ENCODE data around the gene TADA2B. TPM values are rescaled to one million over a fixed set of nuclear protein-coding genes. Genes with fewer than 3 reads are reported as not detected.

TADA2B gene
- total RNA-seq, 1 experiment from 2014 or later = 14.3 TPM

GRCh38 chr4:7067126-7067451 lies 23.9 kb downstream of the TADA2B start:
- ATAC-seq = no peak
- POLR2A ChIA-PET = interaction anchor here (0.7 to 2.5 kb wide), 4 partner anchors 24 to 158 kb away, joined by 3 to 16 read pairs (median 6); partner anchors contain the start of genes TADA2B and TBC1D14

DNA sequence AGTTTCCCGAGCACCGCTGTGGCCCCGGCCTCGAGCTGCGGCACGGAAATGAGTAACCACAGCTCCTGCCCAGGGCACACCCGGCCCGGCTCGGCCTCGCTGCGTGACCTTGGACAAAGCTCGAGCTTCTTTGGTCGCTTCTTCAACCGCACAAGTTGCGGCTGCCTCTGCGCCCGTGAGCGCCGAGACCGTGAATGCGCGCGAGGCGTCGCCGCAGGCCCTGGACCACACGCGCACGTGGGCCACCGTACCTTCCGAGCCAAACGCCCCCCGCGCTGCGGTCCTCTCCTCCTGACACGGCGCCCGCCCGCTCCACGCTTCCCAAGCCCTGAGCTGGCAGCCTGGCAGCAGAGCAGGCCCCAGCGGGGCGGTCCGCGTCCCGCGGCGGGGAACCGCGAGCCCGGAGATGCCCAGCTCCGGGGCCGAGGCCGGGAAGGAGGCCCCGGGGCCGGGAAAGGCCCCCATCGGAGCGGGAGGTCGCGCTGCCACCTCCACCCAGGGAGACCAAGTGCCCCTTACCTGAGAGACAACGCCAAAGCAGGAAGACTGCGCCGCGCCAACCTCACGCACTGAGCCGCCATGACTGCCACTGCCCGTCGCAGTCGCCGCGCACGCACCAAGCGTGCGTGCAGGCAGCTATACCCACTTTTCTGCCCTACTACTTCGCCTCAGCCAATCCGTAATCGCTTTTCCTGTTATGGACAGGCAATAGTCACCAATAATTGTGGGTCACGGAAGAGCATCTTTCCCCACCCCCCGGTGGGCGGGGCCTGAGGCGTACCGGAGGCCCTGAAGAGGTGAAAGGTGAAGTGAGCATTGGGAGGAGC lies 24.5 kb downstream of the TADA2B start, which contains the start of gene GRPEL1:
Gene GRPEL1, minus strand, starts transcription at position 613 of the 827 bp plus-strand sequence. Its CDS starts 32 bp downstream, at position 581.
- H3K27ac Mint-ChIP-seq = peak within 1 kb of the TSS; percentile 84; the same call in 1 of the 2 replicates
- ATAC-seq (peak; percentile 91), DNase-seq (ENCODE audit: low spot score) (peak; percentile 100)
- peaks cover 25% of the 10 kb centered on the region for H3K36me3 Mint-ChIP-seq
- H3K4me1 Mint-ChIP-seq = peaks cover 29% of the 10 kb centered on the region
- H3K4me3 Mint-ChIP-seq = peak within 1 kb of the TSS; percentile 93
- ChIA-PET CTCF (interaction anchor here (0.7 to 7.7 kb wide), 20 partner anchors 13 to 1126 kb away, joined by 3 to 118 read pairs (median 4); partner anchors contain the start of genes TADA2B and TBC1D14), POLR2A (interaction anchor here (0.6 to 2.5 kb wide), 9 partner anchors 9 to 222 kb away, joined by 3 to 16 read pairs (median 5); partner anchors contain the start of genes TADA2B and TBC1D14)
- H3K9me3 Mint-ChIP-seq = no peaks in the 10 kb centered on the region
- H3K27me3 Mint-ChIP-seq (ENCODE audit: low read depth) = peaks cover 33% of the 10 kb centered on the region
- TF ChIP-seq NR3C1 (CRISPR knock-in tag; conservative IDR thresholded peaks at IDR 0.05; ENCODE audit: low read depth) (no peak), USF2 (CRISPR knock-in tag; IDR thresholded peaks at IDR 0.05) (peak; percentile 43), JAZF1 (CRISPR knock-in tag; IDR thresholded peaks at IDR 0.05) (no peak), STAT6 (CRISPR knock-in tag; conservative IDR thresholded peaks at IDR 0.05; ENCODE audit: low read depth) (0 out of 2 replicates have a peak, but pooled peaks have one; percentile 55), ZNF121 (CRISPR knock-in tag; IDR thresholded peaks at IDR 0.05) (no peak), ELF4 (CRISPR knock-in tag; IDR thresholded peaks at IDR 0.05; ENCODE audit: low read depth) (no peak)
- TF ChIP-seq, protein P1, sequence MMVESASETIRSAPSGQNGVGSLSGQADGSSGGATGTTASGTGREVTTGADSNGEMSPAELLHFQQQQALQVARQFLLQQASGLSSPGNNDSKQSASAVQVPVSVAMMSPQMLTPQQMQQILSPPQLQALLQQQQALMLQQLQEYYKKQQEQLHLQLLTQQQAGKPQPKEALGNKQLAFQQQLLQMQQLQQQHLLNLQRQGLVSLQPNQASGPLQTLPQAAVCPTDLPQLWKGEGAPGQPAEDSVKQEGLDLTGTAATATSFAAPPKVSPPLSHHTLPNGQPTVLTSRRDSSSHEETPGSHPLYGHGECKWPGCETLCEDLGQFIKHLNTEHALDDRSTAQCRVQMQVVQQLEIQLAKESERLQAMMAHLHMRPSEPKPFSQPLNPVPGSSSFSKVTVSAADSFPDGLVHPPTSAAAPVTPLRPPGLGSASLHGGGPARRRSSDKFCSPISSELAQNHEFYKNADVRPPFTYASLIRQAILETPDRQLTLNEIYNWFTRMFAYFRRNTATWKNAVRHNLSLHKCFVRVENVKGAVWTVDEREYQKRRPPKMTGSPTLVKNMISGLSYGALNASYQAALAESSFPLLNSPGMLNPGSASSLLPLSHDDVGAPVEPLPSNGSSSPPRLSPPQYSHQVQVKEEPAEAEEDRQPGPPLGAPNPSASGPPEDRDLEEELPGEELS (CRISPR knock-in tag; IDR thresholded peaks at IDR 0.05) = peak; percentile 52; the same call in 1 of the 2 replicates
- TF ChIP-seq, protein P2, sequence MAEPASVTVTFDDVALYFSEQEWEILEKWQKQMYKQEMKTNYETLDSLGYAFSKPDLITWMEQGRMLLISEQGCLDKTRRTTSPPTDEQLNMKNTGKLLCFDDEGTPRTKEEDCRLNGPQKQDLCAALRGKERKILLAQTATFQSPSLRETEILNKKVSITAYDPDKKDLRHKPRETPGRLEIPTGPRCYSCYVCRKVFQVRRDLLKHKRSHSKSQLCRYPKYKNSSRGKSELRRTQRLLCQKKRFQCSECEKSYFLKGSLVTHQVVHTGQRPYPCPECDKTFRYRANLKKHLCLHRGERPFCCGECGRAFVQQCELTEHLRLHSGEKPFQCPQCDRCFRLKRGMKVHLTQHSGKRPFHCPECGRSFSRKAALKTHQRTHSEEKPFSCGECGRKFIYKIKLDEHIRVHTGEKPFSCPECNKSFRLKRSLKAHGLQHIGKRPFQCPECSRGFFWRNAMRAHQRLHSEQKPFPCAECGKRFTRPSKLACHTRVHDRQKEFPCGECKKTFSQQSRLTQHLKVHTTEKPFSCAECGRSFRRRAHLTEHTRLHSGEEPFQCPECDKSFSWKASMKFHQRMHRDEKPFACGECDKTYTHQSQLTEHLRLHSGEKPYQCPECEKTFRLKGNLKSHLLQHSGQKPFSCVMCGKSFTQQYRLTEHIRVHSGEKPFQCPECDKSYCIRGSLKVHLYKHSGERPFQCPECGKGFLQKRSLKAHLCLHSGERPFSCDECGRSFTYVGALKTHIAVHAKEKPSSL (CRISPR knock-in tag; conservative IDR thresholded peaks at IDR 0.05) = no peak

More at GRCh38 chr4:7067126-7067451, 23.9 kb downstream of the TADA2B start:
- H3K36me3 Mint-ChIP-seq = peaks cover 28% of the 10 kb centered on the region
- H3K4me1 Mint-ChIP-seq = peaks cover 29% of the 10 kb centered on the region
- H3K9me3 Mint-ChIP-seq = no peaks in the 10 kb centered on the region
- TF ChIP-seq SMAD4 (CRISPR knock-in tag; IDR thresholded peaks at IDR 0.05) (no peak), HMGA2 (CRISPR knock-in tag; IDR thresholded peaks at IDR 0.05) (no peak), ESRRA (CRISPR knock-in tag; IDR thresholded peaks at IDR 0.05; ENCODE audit: borderline replicate concordance) (no peak), CDX4 (CRISPR knock-in tag; IDR thresholded peaks at IDR 0.05; ENCODE audit: borderline replicate concordance) (no peak), RELA (CRISPR knock-in tag; IDR thresholded peaks at IDR 0.05; ENCODE audit: borderline replicate concordance) (no peak), IRF2 (CRISPR knock-in tag; IDR thresholded peaks at IDR 0.05; ENCODE audit: borderline replicate concordance, low read depth) (no peak), ZNF317 (CRISPR knock-in tag; IDR thresholded peaks at IDR 0.05; ENCODE audit: borderline replicate concordance, low read depth) (no peak), ZNF138 (CRISPR knock-in tag; conservative IDR thresholded peaks at IDR 0.05) (no peak), TP53 (CRISPR knock-in tag; IDR thresholded peaks at IDR 0.05) (no peak), CBFB (CRISPR knock-in tag; IDR thresholded peaks at IDR 0.05; ENCODE audit: low read depth) (no peak), GABPB1 (CRISPR knock-in tag; IDR thresholded peaks at IDR 0.05) (no peak), ZNF232 (CRISPR knock-in tag; IDR thresholded peaks at IDR 0.05) (no peak)
- TF ChIP-seq, protein P1 (CRISPR knock-in tag; IDR thresholded peaks at IDR 0.05) = no peak
- TF ChIP-seq, protein P3, sequence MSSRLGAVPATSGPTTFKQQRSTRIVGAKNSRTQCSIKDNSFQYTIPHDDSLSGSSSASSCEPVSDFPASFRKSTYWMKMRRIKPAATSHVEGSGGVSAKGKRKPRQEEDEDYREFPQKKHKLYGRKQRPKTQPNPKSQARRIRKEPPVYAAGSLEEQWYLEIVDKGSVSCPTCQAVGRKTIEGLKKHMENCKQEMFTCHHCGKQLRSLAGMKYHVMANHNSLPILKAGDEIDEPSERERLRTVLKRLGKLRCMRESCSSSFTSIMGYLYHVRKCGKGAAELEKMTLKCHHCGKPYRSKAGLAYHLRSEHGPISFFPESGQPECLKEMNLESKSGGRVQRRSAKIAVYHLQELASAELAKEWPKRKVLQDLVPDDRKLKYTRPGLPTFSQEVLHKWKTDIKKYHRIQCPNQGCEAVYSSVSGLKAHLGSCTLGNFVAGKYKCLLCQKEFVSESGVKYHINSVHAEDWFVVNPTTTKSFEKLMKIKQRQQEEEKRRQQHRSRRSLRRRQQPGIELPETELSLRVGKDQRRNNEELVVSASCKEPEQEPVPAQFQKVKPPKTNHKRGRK (CRISPR knock-in tag; IDR thresholded peaks at IDR 0.05; ENCODE audit: borderline replicate concordance) = no peak
- H3K27ac Mint-ChIP-seq = peak overlapping the region; percentile 19; the same call in 1 of the 2 replicates
- CTCF ChIA-PET = interaction anchor here (0.8 to 7.7 kb wide), 11 partner anchors 12 to 158 kb away, joined by 3 to 118 read pairs (median 6); partner anchors contain the start of genes TADA2B and TBC1D14
- no peak for DNase-seq (ENCODE audit: low spot score)
- H3K4me3 Mint-ChIP-seq = peak overlapping the region; percentile 93
- H3K27me3 Mint-ChIP-seq (ENCODE audit: low read depth) = peaks cover 28% of the 10 kb centered on the region

All from WTC11 (cell line).